Measurements from ENCODE around the gene SYVN1.

Gene SYVN1

GRCh38 chr11:65167656-65168055, 33.3 kb upstream of the SYVN1 start:
- Histone ChIP-seq H3K79me2 (no peaks in the 10 kb centered on the region), H3K4me1 (no peaks in the 10 kb centered on the region), H3K27me3 (ENCODE audit: control insufficient read depth, insufficient read depth, low read length) (no peaks in the 10 kb centered on the region), H2AFZ (no peak overlapping the region), H3K4me3 (ENCODE audit: low read depth, low read length) (no peak overlapping the region), H3K36me3 (ENCODE audit: control insufficient read depth, insufficient read depth, low read length) (no peaks in the 10 kb centered on the region), H3K9ac (no peak overlapping the region), H3K27ac (no peak overlapping the region), H3K9me3 (ENCODE audit: control insufficient read depth, low read length) (no peaks in the 10 kb centered on the region), H3K4me2 (ENCODE audit: low read length) (no peak overlapping the region)
- no peak for TF ChIP-seq CTCF (IDR thresholded peaks at IDR 0.05)

GRCh38 chr11:65166893-65167292, 32.6 kb upstream of the SYVN1 start:
- Histone ChIP-seq H2AFZ (no peak overlapping the region), H3K79me2 (no peaks in the 10 kb centered on the region), H3K27me3 (ENCODE audit: control insufficient read depth, insufficient read depth, low read length) (no peaks in the 10 kb centered on the region), H3K4me2 (ENCODE audit: low read length) (no peak overlapping the region), H3K36me3 (ENCODE audit: control insufficient read depth, insufficient read depth, low read length) (no peaks in the 10 kb centered on the region), H3K4me1 (no peaks in the 10 kb centered on the region), H3K27ac (no peak overlapping the region), H3K9me3 (ENCODE audit: control insufficient read depth, low read length) (no peaks in the 10 kb centered on the region), H3K9ac (no peak overlapping the region), H3K4me3 (ENCODE audit: low read depth, low read length) (no peak overlapping the region)
- TF ChIP-seq CTCF (IDR thresholded peaks at IDR 0.05) = no peak

- Histone ChIP-seq H3K9ac (no peak overlapping the region), H3K36me3 (ENCODE audit: control insufficient read depth, insufficient read depth, low read length) (no peaks in the 10 kb centered on the region), H3K79me2 (no peaks in the 10 kb centered on the region), H3K27ac (peak overlapping the region; percentile 19), H3K4me2 (ENCODE audit: low read length) (no peak overlapping the region), H3K4me1 (no peaks in the 10 kb centered on the region), H2AFZ (no peak overlapping the region), H3K27me3 (ENCODE audit: control insufficient read depth, insufficient read depth, low read length) (no peaks in the 10 kb centered on the region), H3K4me3 (ENCODE audit: low read depth, low read length) (no peak overlapping the region), H3K9me3 (ENCODE audit: control insufficient read depth, low read length) (no peaks in the 10 kb centered on the region)
- TF ChIP-seq CTCF (IDR thresholded peaks at IDR 0.05) = no peak
These were observed 31.3 kb upstream of the SYVN1 start for GRCh38 chr11:65165410-65166317.

- Histone ChIP-seq H3K4me1 (no peaks in the 10 kb centered on the region), H3K4me2 (ENCODE audit: low read length) (no peak overlapping the region), H3K79me2 (no peaks in the 10 kb centered on the region), H3K27ac (no peak overlapping the region), H3K4me3 (ENCODE audit: low read depth, low read length) (no peak overlapping the region), H3K36me3 (ENCODE audit: control insufficient read depth, insufficient read depth, low read length) (no peaks in the 10 kb centered on the region), H3K27me3 (ENCODE audit: control insufficient read depth, insufficient read depth, low read length) (no peaks in the 10 kb centered on the region), H3K9me3 (ENCODE audit: control insufficient read depth, low read length) (no peaks in the 10 kb centered on the region), H3K9ac (no peak overlapping the region), H2AFZ (no peak overlapping the region)
- TF ChIP-seq CTCF (IDR thresholded peaks at IDR 0.05) = no peak
These were observed 29.4 kb upstream of the SYVN1 start for GRCh38 chr11:65163684-65164083.

- Histone ChIP-seq H3K27ac (no peak overlapping the region), H3K9me3 (ENCODE audit: control insufficient read depth, low read length) (no peaks in the 10 kb centered on the region)
These were observed 26.3 kb upstream of the SYVN1 start for GRCh38 chr11:65160643-65161042.

More at GRCh38 chr11:65160643-65161042, 26.3 kb upstream of the SYVN1 start:
- no peak overlapping the region for H3K9ac ChIP-seq
- H2AFZ ChIP-seq = no peak overlapping the region
- H3K4me3 ChIP-seq (ENCODE audit: low read depth, low read length) = no peak overlapping the region
- no peak overlapping the region for H3K4me2 ChIP-seq (ENCODE audit: low read length)
- TF ChIP-seq CTCF (IDR thresholded peaks at IDR 0.05) = no peak
- no peaks in the 10 kb centered on the region for H3K27me3 ChIP-seq (ENCODE audit: control insufficient read depth, insufficient read depth, low read length)
- no peaks in the 10 kb centered on the region for H3K4me1 ChIP-seq
- no peaks in the 10 kb centered on the region for H3K36me3 ChIP-seq (ENCODE audit: control insufficient read depth, insufficient read depth, low read length)
- H3K79me2 ChIP-seq = no peaks in the 10 kb centered on the region

Measured in parathyroid adenoma (tissue), 2 donors.